Neural cell (in vitro differentiated cells): ENCODE results near the gene HOXA3.

Source experiments
- CTCF ChIP-seq: fragments of 450-650 bp; IDR thresholded peaks from 2 replicates; pipeline ENCODE4 v1.5.1; 2014; ENCODE audit warnings: antibody characterized with exemption, mild to moderate bottlenecking, moderate library complexity; ENCODE audit not compliant: poor library complexity, severe bottlenecking
- EZH2 ChIP-seq: fragments of 200-600, 300-800 bp; shearing (Covaris generic), sonication (generic); IDR thresholded peaks from 2 replicates; pipeline ENCODE4 v1.6.1; 2014; ENCODE audit warnings: antibody characterized with exemption, low read length, borderline replicate concordance, mild to moderate bottlenecking; ENCODE audit not compliant: insufficient read depth, poor library complexity, severe bottlenecking
- POLR2AphosphoS5 ChIP-seq: IDR thresholded peaks from 2 replicates; pipeline ENCODE4 v1.6.1; 2012
- REST ChIP-seq: IDR thresholded peaks from 2 replicates; pipeline ENCODE4 v1.6.1; 2012; ENCODE audit warnings: borderline replicate concordance
- TAF1 ChIP-seq: IDR thresholded peaks from 2 replicates; pipeline ENCODE4 v1.6.1; 2012; ENCODE audit warnings: low read depth

- TF ChIP-seq CTCF (no peak), TAF1 (no peak), POLR2AphosphoS5 (no peak), EZH2 (no peak), REST (no peak)
These were observed 71.4 kb downstream of the HOXA3 start for GRCh38 chr7:27080844-27081436.
